Superior temporal gyrus (tissue), 1 donor: ENCODE data around the gene SNTG2.

Experiments
- DNase-seq: peaks from one replicate; pipeline ENCODE4 v3.0.0-alpha.2; 2016; ENCODE audit errors: extremely low spot score

The SNTG2 gene

DNA sequence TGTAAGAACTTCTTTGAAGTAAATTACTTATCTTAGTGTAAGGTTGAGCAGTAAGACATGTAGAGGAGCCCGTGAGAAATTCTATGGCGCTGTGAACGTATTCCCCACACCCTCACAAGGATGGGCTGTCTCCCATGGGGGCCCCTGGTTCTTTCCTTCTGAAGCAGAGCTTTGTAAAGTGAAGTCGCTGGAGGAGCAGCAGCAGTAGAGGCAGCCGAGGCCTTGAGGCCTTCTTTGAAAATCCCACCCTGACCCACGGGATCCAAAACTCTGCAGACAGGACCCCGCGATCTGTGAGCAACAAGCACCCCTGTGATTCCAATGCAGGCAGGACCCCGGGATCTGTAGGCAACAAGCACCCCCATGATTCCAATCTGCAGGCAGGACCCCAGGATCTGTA is 23.8 kb upstream of the SNTG2 start:
- no peak for DNase-seq

DNA sequence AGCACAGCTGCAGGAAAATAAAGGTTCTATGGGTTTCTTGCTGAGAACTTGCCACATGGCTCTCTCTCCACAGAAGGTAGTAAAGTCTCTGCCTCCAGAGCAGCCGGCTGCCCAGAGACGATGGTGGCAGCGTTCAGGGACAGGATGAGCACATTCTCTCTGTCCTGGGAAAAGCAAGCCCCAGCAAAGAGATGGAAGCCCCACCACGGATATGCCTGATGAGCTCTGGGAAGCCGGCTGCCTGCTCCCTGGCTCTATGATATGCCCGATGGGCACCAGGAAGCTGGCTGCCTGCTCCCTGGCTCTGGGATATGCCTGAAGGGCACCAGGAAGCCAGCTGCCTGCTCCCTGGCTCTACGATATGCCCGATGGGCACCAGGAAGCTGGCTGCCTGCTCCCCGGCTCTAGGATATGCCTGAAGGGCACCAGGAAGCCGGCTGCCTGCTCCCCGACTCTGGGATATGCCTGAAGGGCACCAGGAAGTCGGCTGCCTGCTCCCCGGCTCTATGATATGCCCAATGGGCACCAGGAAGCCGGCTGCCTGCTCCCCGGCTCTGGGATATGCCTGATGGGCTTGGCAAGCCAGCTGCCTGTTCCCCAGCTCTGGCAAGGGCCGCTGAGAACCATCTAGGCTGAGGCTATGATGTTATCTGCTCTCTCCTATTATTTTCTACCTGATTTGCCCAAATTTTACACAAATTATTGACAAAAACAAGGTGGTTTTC is 21.5 kb upstream of the SNTG2 start:
- DNase-seq: no peak

DNA sequence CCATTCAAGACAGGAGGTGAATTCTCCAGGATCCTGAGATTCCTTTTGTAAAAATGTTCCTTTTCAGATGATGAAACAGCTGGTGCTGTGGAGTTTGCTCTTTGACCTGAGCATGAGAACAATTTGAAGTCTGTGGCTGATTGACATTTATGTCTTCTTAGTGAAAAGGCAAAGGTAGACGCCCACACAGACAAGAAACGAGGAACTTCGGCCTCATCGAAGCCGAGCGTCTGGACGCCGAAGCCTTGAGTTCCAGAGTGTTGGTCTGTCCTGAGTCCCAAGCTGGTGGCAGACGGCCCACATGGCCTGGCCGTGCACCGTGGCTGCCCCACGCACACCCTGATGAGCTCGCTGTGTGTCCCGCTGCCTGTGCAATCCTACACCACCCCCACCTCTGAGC is 20.7 kb upstream of the SNTG2 start:
- DNase-seq: no peak

DNA sequence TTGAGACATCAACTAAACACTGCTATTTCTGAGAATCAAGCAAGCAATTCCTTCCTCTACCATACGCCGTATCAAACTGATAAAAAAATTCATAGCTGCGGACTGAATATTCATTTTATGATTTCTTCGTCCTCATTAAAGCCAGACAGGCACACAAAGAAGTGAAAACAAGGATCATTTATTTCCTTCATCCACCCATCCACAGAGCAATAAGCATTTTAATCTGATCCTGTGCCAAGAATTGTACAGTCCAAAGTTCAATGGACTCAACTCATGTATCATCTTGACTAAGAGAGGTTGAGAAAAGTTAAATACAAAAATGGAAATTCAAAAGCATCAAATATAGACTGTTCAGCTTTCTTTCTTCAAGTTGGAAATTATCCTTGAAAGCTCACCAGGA is 19.7 kb upstream of the SNTG2 start:
- no peak for DNase-seq

DNA sequence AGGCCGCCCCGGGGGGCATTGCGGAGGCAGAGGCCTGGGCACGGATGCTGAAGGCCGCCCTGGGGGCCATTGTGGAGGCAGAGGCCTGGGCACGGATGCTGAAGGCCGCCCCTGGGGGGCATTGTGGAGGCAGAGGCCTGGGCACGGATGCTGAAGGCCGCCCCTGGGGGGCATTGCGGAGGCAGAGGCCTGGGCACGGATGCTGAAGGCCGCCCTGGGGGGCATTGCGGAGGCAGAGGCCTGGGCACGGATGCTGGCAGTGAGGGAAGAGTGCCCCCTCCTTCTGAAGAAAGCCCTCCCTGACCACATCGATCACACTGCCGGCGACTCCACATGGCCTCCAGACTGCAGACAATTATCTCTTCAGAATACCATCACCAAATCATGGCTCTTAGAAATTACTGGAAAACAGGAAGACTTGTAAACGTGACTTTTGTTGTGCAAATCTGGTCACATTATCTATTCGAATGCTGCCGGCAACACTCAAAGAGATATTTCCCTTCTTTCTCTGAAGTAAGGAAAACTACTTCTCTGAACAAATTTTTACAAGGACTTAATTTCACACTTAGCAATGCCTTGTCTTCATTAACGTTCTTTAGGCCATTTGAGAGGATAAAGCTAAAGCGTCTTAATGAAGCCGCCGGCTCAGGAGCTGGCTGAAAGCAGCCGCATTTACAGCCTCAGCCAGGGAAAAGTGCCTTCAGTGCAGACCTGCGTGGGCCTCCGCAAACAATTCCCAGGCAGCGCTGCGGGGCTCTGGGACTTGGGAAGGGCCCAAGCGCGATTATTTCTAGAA is 18.1 kb upstream of the SNTG2 start:
- DNase-seq: no peak

DNA sequence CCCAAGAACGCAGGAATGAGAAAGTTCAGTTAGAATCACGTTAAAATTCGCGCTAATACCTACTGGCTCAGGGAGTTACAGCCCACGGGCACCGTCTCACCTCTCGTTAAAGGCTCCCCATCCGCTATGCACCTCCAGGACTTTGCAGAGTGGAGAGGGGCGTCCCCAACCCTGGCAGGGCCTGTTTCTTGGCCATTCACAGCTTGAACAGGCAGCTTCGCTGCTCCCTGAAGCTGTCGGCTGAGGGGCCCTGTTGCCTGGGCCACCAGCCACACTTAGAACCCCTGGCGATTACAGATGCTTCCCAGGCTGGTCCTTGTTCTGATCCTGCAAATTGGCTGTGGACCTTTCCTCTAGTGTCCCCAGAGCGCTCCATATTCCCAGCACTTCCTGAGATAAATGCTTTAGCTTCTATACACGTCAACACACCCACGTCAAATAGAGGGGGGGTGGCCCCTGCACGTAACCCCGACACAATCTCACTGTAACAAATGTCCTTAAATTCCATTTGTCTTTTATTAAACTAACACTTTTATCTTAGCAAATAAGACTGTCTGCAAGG is 16.8 kb upstream of the SNTG2 start:
- no peak for DNase-seq

DNA sequence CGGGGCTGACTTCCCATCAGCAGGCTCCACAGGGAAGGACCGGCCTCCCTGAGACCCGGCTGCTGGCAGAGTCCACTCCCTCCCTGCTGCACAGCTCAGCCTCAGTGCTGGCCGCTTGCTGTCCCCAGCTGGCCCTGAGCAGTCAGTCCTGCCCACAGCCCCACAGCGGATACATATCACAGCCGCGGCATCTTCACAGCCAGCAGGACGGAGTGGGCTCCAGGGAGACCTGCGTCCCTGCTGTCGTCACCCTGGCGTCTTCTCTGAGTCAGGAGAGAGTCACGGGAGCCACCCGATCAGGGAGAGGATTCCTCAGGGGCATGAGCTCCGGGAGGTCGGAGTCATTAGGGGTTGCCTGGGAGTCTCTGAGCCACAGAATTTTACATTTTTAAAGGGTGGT is 13.1 kb upstream of the SNTG2 start:
- DNase-seq: no peak

DNA sequence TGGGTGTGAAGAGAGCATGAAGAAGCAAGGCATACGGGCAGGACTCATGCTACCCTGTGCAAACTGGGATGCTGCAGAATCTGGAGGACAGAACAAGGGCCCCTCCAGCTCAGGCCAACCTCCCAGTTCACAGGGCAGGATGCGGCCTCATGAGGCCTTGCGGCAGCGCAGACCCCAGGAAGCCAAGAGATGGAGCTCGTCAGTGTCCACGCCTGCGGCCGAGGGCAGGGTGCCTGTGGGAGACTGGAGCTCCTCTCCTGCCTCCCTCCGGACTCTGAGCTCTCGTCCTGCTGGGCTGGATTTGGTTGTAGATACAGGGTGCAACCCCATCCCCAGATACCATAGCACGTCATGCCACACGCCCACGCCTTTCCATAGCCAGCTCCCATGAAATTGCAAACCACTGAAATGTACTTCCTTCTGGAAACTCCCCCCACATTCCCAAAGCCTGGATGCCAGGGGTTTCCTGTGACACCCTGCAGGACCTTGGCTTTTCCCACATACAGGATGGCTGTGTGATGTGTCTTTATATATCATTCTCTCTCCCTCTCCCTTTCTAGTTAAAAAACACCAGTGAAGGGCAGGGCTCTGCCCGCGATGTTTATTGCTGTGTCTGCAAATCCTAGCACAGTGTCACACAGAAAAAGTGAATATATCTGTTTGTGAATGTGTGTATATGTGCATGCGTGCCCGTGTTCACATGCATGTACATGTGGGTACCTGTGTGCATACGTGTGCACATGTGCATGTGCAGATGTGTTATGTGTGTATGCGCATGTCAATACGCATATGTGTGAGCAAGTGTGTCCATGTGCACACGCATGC is 12.3 kb upstream of the SNTG2 start:
- DNase-seq: no peak

DNA sequence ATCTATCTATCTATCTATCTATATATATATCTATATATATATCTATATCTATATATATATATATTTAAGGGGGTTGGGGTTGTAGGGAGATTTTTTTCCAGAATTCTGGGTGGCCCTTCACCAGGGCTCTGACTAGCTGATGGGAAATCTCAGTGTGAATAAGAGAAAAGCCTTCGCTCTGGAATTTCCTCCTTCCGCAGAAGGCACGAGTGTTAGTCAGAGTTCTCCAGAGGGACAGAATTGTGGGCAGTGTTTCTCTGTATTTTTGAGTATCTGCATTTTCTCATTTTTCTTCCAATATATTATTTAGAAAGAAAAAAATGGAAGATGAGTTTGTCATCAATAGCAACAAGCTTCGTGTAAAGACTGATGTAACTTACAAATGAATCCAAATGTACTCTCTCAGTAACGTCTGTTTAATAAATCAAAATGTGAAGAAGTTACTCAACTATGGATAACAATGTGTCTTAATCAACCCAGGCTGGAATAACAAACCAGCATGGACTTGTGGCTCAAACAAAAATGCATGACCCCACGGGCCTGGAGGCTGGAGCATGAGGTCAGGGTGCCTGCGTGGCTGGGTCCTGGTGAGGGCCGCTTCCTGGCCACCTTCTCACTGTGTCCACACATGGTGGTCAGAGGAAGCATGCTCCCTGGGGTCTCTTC is 10.6 kb upstream of the SNTG2 start:
- no peak for DNase-seq

DNA sequence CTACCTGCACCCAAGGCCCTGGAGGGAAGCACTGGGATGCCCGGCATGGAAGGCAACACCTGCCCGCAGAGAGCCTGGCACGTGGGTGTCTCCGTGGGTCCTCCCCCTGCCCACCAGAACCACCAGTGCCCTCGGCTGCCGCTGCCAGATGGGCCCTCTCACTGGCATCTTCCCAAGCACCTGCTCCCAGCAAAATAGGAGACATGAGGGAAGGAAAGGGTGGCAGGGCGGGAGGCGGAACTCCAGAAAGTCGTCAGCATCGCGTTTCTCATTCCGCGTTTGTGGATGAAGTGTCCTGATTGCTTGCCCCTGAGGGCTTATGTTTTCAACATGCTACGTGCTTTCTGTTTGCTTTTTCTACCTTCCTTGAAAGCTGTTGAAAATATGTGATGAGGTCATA is 8.8 kb upstream of the SNTG2 start:
- no peak for DNase-seq

DNA sequence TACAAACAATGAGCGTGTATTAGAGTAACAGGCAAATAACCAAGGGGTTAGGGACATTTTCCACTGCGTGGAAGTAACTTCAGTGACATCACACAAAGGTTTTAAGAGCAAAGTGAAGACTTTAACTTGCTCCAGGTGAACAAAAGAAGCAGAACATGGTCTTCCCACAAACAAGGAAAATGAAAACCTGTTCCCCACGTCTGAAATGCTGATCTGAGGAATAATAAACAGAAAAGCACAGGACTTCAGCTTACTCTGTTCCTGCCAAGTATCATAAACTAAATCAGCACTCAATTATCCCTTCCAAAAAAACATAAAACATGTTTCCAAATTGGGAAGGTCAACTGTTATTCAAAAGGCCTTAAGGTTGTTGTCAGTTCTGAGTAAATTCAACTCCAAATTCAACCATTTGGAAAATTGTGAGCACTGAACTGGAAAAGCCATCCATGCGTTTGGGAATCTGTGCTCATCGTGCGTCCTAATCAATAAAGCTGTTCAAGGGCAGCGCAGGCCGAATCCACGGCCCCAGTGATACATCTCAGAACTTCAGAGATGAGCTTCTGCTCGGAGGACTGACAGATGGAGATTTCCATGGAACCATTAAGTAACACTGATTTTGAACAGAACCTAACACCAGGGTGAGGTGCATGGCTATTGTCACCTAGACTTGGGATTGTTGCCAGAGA is 7.7 kb upstream of the SNTG2 start:
- no peak for DNase-seq

DNA sequence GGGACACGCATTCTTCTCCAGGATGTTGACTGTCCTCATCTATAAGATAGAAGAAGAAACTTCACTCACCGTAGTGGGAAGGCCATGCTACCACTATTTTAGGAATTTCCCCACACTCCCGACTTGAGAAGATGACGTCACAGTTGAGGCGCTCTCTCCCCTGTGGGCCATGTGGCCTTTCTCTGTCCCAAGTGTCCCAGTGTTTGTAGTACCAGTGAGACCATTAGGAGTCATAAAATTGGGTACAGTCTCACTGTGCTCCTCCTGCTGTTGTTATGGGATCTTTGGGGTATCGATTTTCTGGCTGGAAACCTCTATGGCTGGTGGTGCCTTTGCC is 7.2 kb upstream of the SNTG2 start:
- no peak for DNase-seq

DNA sequence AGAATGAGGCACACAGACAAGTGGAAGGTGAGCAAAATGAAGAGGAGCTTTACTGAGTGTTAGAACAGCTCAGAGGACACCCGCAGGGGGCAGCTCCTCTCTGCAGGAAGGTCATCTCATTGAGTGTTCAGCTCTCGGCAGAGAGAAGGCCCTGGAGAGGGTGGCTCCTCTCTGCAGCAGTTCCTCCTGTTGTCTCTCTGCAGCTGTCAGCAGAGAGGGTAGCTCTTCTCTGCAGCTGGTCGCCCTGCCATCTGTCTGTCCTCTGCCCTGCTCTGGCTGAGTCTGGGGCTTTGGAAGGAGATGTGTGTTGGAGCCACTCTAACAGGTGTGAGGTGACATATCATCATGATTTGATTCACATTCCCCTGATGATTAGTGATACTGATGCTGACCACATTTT is 6.8 kb upstream of the SNTG2 start:
- no peak for DNase-seq

DNA sequence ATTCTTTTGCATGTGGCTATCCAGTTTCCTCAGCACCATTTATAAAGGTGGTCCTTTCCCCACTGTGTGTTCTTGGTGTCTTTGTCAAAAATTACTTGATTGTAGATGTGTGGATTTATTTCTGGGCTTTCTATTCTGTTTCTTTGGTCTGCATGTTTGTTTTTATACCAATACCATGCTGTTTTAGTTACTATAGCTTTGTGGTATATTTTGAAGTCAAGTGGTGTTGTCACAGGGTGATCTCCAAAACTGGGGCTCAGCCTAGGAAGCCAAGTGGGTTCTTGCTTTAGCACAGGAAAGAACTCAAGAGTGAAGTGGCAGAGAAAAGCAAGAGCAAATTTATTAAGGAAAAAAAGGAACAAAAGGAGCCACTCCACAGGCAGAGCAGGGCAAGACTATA is 6.0 kb upstream of the SNTG2 start:
- no peak for DNase-seq

DNA sequence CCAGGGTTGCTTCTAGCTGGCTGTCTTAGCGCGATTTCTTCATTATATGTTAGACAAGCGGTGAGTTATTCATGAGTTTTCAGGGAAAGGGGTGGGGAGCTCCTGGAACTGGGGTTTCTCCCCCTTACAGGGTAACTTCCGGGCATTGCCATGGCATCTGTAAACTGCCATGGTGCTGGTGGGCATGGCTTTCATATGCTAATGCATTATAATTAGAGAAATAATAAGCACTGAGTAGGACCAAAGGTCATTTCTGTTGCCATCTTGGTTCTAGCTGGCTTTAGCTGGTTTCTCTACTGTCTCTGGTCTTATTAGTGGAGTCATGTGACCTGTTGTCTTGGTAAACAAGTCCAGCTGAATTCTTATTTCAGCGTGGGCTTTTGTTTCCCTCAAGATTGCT is 5.5 kb upstream of the SNTG2 start:
- DNase-seq: no peak

DNA sequence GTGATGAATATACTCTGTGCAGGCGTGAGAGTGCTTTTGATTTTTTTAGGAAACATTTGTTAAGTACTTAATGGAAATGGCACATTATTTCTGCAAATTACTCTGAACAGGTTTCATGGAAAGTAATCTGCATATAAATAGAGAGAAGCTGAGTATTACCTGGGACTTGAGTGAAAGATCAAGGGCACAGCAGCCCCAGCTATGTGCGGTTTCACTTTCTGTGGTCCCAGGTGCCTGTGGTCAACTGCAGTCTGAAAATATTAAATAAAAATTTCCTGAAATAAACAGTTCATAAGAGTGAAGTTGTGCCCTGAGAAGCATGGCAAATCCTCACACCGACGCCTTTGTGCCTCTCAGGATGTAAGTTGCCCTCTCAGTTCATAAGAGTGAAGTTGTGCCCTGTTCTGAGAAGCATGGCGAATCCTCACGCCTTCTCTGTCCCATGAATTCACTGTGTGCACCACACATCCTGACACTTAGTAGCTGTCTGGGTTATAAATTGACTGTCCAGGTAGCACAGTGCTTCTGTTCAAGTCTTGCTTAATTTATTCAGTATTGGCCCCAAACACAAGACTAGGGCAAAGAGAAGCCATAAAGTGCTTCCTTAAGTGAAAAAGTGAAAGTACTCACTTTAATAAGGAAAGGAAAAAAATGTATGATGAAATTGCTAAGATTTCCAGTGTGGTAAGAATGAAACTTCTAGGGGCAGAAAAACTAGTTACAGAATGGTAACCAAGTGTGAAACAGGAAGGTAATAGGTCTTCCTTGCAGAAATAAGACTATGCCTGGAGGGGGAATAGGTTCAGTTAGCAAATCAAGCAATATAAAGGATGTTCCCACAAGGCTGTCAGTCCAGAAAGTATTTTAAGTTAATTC is 4.3 kb upstream of the SNTG2 start:
- no peak for DNase-seq

DNA sequence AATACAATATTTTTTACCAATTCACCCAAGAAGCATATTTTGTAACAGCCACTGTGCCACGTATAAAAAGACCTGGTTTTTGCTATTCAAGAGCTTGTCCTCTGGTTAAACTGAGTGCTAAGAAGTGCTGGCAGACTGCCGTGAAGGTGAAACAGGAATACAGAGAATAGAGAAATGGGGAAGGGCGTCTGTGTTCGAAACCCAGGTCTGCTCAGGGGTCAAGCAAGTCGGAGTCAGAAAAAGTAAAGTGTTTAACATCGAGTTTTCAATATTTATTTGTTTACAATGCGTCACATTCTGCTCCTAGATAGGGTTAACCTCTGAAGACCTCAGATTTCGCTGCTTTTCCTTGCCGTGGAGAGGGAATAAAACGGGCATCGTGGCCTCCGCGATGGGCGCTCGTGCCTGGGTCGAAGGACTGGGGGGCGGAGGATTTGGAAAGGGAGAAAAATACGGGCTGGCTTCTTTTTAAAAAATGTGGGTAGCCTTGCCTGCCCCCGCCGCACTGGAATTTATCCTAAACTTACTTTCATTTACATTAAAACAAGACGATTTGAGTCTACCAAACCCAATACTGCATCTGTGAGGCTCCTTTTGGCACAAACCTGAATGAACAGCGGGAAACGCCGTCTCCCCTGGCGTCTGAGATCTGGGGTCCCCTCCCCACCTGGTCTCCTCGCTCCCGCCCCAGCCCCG is 1.1 kb upstream of the SNTG2 start:
- DNase-seq: no peak

DNA sequence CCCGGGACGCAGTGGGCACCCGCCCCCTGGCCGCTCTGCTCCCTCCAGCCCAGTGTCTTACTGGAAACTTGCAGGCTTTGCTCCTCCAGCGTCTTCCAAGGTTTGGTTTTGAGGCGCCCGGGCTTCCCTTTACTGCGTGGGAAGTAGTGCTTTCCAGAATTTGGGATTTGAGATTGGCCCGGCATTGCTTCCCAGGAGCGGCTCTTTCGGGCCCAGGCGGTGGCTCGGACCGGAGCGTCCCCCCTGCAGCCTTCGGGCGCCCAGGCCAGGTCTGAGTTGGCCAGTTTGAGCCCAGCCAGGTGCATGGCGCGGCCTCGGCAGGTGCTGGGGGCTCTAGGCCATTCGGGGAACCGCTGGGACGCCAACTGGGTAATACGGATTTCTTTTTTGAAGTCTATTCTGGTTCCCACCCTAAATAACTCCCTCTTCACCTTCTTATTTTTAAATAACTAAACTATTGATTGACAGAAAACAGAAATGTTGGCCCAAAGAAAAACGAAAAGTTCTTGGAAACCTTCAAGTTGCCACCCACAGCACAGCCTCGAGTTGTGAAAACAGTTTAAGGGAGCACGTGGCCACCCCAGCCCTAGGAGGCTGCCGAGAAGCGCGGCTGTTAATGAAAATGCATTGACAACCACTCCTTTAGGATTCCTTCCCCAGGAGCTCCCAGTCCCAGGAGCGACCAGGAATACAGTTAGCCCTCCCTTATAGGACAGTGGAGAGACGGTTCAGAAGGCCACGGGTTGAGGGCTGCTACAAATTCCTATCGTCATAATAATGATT is 766 bp downstream of the SNTG2 start:
- DNase-seq: no peak

DNA sequence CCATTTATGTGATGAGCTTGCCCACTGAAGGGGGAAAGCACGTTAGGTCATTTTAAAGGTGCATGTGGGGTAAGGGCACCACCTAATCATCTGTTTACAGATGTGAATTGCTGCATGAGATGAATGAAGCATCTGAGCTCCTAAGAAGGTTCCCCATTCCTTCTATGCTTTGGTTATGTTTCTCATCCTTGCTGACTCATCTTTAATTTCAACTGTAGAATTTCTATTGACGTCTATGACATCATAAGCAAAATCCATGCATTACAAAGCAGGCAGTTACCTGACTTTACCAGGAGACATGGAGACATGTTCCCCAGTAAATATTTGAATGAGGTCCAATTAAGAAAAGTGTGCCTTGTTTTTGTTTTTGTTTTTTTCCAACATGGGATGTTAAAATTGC is 2.8 kb downstream of the SNTG2 start:
- no peak for DNase-seq
